HUDEP-2 (cell line): ENCODE data around the gene CRLF3.
"Not testable (repeated sequence)": the region's sequence is repeated elsewhere in the genome, so short reads cannot be mapped to it uniquely, and the experiment has no call there.

ENCODE experiments used
- DNase-seq, 76 experiments: peaks; one replicate each; lab custom pipeline; 2025; ENCODE audit not compliant: unreplicated experiment in 76 of 76; lab: John Stamatoyannopoulos, UW

The CRLF3 gene

GRCh38 chr17:30816165-30816564 is 8.3 kb downstream of the CRLF3 start:
- no peak for DNase-seq

GRCh38 chr17:30814860-30815259 is 9.6 kb downstream of the CRLF3 start:
- not testable (repeated sequence) for DNase-seq

GRCh38 chr17:30814236-30814635 is 10.3 kb downstream of the CRLF3 start:
- DNase-seq, result not testable (repeated sequence)

GRCh38 chr17:30812218-30813177 is 12.0 kb downstream of the CRLF3 start:
- no peak for DNase-seq

DNA sequence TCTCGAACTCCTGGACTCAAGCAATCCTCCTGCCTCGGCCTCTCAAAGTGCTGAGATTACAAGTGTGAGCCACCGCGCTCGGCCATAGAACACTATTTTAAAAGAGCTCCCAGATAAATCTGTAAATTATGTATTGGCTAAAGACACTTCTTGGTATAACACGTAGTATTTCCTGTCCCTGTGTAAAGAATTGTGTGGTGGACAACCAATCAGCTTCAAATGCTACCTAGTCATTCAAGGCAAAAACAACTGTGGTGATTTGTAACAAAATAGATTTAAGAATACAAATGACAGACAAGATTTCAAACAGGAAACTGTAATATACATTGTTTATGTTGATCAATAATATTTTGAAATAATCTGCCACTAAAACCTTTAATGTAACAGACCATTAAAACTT is 14.6 kb downstream of the CRLF3 start:
- DNase-seq, result no peak

GRCh38 chr17:30808785-30809286 is 15.7 kb downstream of the CRLF3 start:
- no peak for DNase-seq

- no peak for DNase-seq
Observed at GRCh38 chr17:30807896-30808295, 16.6 kb downstream of the CRLF3 start.

GRCh38 chr17:30805944-30806456 is 18.5 kb downstream of the CRLF3 start:
- DNase-seq, result no peak

GRCh38 chr17:30801671-30802070 is 22.8 kb downstream of the CRLF3 start:
- DNase-seq, result no peak

GRCh38 chr17:30796016-30796415 is 28.5 kb downstream of the CRLF3 start:
- no peak for DNase-seq

- no peak for DNase-seq
Observed at GRCh38 chr17:30794372-30794771, 30.1 kb downstream of the CRLF3 start.

DNA sequence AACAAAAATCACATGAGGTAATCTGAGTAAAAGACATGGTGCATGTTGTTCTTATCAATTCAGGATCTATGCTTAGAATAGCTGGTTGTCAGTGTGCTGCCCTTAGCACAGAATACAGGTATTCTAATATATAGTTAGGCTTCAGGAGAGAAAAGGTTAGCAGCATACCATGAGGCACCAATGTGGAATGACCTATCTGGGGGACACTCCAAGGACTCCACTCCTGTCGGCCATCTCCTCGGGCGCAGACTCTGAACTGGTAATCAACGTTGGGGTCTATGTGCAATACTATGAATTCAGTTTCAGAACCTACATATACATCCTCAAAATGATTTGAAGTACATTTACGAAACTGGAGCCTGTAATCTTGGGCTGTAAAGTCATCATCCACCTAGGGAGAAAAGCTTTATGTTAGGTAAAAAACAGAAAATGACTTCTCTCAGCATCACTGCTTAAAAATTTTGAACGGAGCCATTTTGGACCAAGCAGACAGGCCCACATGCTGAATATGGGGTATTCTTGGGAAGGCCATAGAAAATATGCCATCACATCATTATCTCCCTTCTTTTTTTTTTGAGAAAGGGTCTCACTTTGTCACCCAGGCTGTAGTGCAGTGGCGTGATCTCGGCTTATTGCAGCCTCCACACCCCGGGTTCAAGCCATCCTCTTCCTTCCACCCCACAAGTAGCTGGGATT is 31.1 kb downstream of the CRLF3 start:
- no peak for DNase-seq

- DNase-seq, result no peak
Observed at GRCh38 chr17:30790279-30790678, 34.2 kb downstream of the CRLF3 start.

DNA sequence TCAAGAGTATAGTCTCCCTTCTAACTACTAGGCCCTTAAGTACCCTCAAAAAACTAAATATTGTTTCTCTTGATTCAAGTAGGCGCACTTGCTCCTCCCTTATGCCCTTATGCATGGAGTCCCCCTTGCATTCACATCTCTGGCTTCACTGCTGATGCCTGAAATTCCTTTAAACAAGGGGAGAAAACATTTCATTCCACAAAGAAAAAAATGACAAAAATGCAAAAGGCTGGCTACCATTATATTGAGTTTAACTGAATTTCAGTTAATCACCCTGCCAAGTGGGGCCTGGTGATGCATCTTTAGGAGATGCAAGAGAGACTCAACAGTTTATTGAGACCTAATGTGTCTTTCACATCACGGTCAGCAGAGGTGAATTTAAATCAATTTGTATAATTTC is 35.6 kb downstream of the CRLF3 start:
- no peak for DNase-seq

DNA sequence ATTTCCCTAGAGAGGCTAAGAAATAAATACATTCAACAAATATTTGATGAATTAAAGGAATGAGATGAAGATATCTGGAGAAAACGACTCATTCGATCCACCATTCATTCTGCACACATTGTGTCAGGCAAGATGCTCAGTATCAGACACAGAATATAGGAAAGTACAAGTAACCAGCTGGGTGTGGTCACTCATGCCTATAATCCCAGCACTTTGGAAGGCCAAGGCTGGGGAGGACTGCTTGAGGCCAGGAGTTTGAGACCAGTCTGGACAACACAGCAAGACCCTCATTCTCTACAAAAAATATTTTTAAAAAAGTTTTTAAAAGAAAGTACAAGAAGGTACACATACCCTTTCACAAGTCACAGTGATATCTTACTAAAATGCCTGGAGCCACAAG is 42.3 kb downstream of the CRLF3 start:
- DNase-seq, result peak in 3 of 76 experiments; percentile 6 to 25 (median 11)

- no peak for DNase-seq
Observed at GRCh38 chr17:30780343-30780742, 44.1 kb downstream of the CRLF3 start.

DNA sequence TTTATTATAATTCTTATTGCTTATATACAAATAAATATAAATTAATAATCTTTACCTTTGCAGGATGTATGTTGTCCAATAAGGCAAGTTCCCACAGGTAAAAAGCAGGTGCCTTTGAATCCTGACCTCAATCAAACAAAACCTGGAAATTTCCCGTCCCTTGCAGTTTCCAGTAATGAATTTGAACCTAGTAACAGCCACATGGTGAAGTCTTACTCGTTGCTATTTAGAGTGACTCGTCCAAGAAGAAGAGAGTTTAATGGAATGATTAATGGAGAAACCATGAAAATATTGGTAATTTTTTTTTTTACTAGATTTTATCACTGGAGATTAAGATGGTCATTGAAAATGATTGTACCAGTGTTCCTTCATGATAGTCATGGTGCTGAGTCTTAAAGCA is 55.7 kb downstream of the CRLF3 start:
- not testable (repeated sequence) for DNase-seq

DNA sequence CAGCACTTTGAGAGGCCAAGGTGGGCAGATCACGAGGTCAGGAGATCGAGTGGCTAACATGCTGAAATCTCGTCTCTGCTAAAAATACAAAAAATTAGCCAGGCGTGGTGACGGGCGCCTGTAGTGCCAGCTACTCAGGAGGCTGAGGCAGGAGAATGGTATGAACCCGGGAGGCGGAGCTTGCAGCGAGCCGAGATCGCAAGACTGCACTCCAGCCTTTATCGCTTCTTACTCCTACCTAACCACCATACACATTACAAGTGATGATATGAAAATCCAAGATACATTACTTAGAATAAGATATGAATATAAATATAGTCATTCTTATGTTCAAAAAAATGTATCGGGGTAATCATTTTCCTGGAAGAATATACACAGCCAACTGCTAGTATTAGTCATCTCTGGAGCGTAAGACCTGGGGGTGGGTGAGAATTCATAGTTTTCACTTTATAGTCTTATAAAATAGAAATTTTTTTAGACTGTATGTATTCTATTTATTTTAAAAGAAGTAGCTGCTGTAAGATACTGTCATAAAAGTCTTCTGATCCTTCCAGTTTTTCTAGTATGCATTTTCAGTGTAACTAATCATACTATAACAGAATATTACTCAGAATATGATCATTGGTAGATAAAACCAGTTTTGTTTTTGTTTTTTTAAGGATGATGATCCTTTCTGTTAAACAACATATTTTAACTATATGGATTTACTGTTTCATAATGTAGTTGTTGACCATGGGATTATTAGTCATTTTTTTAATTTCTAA is 56.7 kb downstream of the CRLF3 start:
- DNase-seq, result not testable (repeated sequence)

- DNase-seq, result no peak
Observed at GRCh38 chr17:30761060-30761459, 63.4 kb downstream of the CRLF3 start.

GRCh38 chr17:30753291-30753690 is 71.2 kb downstream of the CRLF3 start:
- not testable (repeated sequence) for DNase-seq

GRCh38 chr17:30750982-30751381 is 73.5 kb downstream of the CRLF3 start:
- DNase-seq, result peak in 4 of 76 experiments; percentile 1 to 16 (median 6)
